Gastroesophageal sphincter (tissue), 4 donors: ENCODE data around the gene RENBP. TPM values are rescaled to one million over a fixed set of nuclear protein-coding genes. Genes with fewer than 3 reads are reported as not detected.

Source experiments
- ATAC-seq: fragments of 150-250 bp; one replicate; pipeline ENCODE4 v1.9.1; 2016; ENCODE audit warnings: mild to moderate bottlenecking, moderate library complexity
- H3K27ac ChIP-seq, 4 donors: fragments of 200-600 bp; sonication (generic) in 3 of 4; 1 replicate in 3 of 4; 2 replicates in 1 of 4; pipeline ENCODE4 v1.5.1; 2016 to 2019
- H3K27me3 ChIP-seq: fragments of 200-600 bp; sonication (generic); one replicate; pipeline ENCODE4 v1.5.1; 2019
- H3K36me3 ChIP-seq, 2 donors: fragments of 200-600 bp; sonication (generic); one replicate each; pipeline ENCODE4 v1.5.1; 2019; ENCODE audit warnings: control low read depth in 1 of 2
- H3K4me1 ChIP-seq, 3 donors: fragments of 200-600 bp; sonication (generic); 1 replicate in 2 of 3; 2 replicates in 1 of 3; pipeline ENCODE4 v1.5.1; 2016 to 2019; ENCODE audit warnings: control low read depth in 2 of 3
- H3K4me3 ChIP-seq, 2 donors: fragments of 200-600 bp; sonication (generic); one replicate each; pipeline ENCODE4 v1.5.1; 2019; ENCODE audit warnings: mild to moderate bottlenecking in 1 of 2, moderate library complexity in 1 of 2
- H3K9me3 ChIP-seq, 3 donors: fragments of 200-600 bp; sonication (generic); one replicate each; pipeline ENCODE4 v1.5.1; 2017 to 2019; ENCODE audit warnings: control low read depth in 2 of 3
- CTCF ChIP-seq, 4 experiments: fragments of 200-600 bp in 2 of 4; fragments of 450-650 bp in 2 of 4; sonication (generic) in 1 of 4; IDR thresholded peaks; one replicate each; pipeline ENCODE4 v1.5.1; 2017 to 2019; ENCODE audit warnings: antibody characterized with exemption in 4 of 4, mild to moderate bottlenecking in 2 of 4, moderate library complexity in 2 of 4
- EP300 ChIP-seq: sonication (generic); formaldehyde crosslinking; IDR thresholded peaks from one replicate; pipeline ENCODE4 v1.6.1; 2017; ENCODE audit warnings: antibody characterized with exemption, mild to moderate bottlenecking
- POLR2A ChIP-seq, 2 donors: fragments of 450-650 bp; IDR thresholded peaks; one replicate each; pipeline ENCODE4 v1.6.1; 2017; ENCODE audit warnings: antibody characterized with exemption in 2 of 2, mild to moderate bottlenecking in 2 of 2, moderate library complexity in 1 of 2
- POLR2AphosphoS5 ChIP-seq: sonication (generic); formaldehyde crosslinking; IDR thresholded peaks from one replicate; pipeline ENCODE4 v1.6.1; 2017; ENCODE audit warnings: antibody characterized with exemption
- WGBS, 2 donors: methylation state at CpG; one replicate each; pipeline ENCODE4 v1.1.5; 2018; ENCODE audit warnings: low coverage in 1 of 2; 5-methylcytosine and 5-hydroxymethylcytosine counted together
- total RNA-seq, 4 donors: library from RNA; depleted of rRNA; stranded (reverse); fragments of >200 nt; gene quantifications; one replicate each; pipeline ENCODE4 v1.1.0, GENCODE V29; 2016

Gene RENBP
- total RNA-seq, 4 donors from 2014 or later = 8.1 to 15.0 (median 12.5) TPM

DNA sequence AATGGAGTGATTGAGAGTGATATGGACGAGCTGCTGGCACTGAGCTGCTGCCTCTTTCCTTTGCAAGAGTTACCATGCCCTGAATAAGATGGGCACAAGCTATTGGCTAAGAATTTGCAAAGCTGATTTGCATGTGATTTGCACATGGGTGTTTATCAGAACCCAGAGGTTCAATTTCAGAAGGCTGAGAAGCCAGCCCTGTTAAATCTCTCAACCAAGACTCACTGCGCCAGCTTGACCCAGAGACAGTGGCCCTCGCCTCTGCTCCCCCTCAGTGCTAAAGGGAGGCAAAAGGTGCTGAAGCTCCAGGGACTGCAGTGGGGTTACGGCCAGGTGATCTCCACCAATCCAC is 19.1 kb downstream of the RENBP start:
- peaks cover 0 to 10% of the 10 kb centered on the region in 2 donors for H3K36me3 ChIP-seq
- WGBS, 2 donors = no CpG with 5 or more reads among the region's 4 CpGs
- H3K4me3 ChIP-seq = peak overlapping the region in 1 of 2 donors; percentile 62
- peaks cover 0 to 83% (median 21%) of the 10 kb centered on the region in 3 donors for H3K4me1 ChIP-seq
- TF ChIP-seq POLR2A (IDR thresholded peaks at IDR 0.05) (no peak), EP300 (no peak), CTCF (IDR thresholded peaks at IDR 0.05) (no peak), POLR2AphosphoS5 (no peak)
- no peak for ATAC-seq
- H3K27ac ChIP-seq = peak overlapping the region in 3 of 4 donors; percentile 88 to 92 (median 90)
- H3K9me3 ChIP-seq = no peaks in the 10 kb centered on the region
- no peaks in the 10 kb centered on the region for H3K27me3 ChIP-seq

DNA sequence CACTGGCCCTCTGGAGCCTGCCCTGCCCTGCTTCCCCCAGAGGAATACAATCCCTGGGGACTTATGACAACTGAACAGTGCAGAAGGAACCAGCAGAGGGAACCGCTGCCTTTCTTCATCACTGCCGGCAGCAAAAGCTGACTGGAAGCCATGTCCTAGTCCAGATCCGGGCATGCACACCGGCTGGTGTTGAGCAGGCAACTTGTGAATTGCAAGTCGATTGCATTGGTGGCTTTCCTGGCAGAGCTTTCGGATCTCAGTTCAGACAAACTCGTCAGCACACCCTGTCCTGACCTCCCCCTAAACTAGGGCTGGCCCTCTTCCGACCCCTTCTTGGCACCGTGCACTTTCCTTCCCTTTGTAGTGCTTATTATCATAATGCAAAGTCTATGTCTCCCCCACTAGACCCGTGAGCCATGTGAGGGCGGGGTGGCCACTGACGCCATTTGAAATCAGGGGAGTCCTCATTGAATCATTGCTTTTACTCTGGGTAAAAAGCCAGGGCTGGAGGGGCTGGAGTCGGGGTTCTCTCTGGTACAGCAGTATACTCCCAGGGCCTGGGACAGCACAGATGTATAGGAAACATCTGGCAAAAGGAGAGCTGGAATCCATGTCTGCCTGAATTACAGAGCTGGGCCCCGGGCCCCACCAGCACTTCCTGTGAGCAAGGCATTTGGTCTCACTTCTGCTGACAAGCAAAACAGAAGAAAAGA is 20.1 kb downstream of the RENBP start:
- Histone ChIP-seq H3K9me3 (no peaks in the 10 kb centered on the region), H3K4me3 (peak overlapping the region in 1 of 2 donors; percentile 62), H3K4me1 (peaks cover 0 to 75% (median 21%) of the 10 kb centered on the region in 3 donors), H3K27ac (peak overlapping the region in 3 of 4 donors; percentile 14 to 43 (median 32)), H3K36me3 (no peaks in the 10 kb centered on the region), H3K27me3 (no peaks in the 10 kb centered on the region)
- 0% methylated on average over 1 of the region's 14 CpGs; no CpG with 5 or more reads in 1 of the 2 donors for WGBS, 2 donors
- ATAC-seq = no peak
- TF ChIP-seq POLR2AphosphoS5 (peak; percentile 23), EP300 (no peak), POLR2A (IDR thresholded peaks at IDR 0.05) (no peak), CTCF (IDR thresholded peaks at IDR 0.05) (peak in 2 of 4 experiments; percentile 29 to 32)

DNA sequence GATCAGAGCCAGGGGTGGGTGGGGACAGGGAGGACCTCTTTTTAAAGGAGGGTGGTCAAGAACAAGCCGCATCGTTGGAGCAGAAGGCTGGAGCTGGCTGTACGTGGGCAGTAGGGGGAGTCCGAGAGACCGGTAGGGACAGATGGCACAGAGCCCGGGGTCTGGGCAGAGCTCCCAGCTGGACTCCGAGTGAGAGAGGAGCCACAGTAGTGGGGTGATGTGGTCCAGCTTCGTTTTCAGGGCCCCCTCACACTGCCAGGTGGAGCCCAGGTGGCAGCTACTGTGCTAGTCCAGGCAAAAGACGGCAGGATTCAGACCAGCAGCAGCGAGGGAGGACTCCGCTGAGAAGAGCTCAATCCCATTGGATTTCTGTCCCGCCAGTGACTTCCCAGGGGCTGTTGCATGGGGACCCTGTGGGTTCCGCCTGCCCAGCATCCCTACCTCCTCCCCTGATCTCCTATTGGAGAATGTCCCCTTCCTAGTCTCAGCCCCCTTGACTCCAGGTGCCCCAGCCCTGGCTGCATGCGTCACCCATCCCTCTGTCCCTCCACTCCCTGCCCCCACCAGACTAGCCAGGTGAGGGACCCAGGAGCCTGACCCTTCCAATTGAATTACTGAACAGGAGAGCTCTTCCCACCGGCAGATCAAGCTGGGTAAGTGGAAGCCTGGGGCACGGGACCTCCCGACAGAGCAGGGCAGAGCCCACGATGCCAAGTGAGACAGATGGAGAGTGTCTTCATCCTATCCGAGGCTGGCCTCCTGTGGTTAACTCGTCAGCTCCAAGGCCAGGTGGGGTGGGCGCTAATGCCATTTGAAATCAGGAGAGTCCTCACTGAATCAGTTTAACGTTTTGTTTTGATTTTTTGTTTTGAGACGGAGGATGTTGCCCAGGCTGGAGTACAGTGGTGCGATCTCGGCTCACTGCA is 21.2 kb downstream of the RENBP start:
- TF ChIP-seq EP300 (no peak), CTCF (IDR thresholded peaks at IDR 0.05) (peak in 3 of 4 experiments; percentile 28 to 62 (median 33))
- H3K4me1 ChIP-seq = peaks cover 0 to 66% (median 21%) of the 10 kb centered on the region in 3 donors
- H3K36me3 ChIP-seq = no peaks in the 10 kb centered on the region
- WGBS, 2 donors = 60 to 63% methylated on average over 1 to 5 of the region's 25 CpGs
- H3K27ac ChIP-seq = peak overlapping the region in 3 of 4 donors; percentile 14 to 57 (median 43)
- no peak overlapping the region for H3K4me3 ChIP-seq
- ATAC-seq = peak; percentile 66
- no peaks in the 10 kb centered on the region for H3K9me3 ChIP-seq
- H3K27me3 ChIP-seq = no peaks in the 10 kb centered on the region

DNA sequence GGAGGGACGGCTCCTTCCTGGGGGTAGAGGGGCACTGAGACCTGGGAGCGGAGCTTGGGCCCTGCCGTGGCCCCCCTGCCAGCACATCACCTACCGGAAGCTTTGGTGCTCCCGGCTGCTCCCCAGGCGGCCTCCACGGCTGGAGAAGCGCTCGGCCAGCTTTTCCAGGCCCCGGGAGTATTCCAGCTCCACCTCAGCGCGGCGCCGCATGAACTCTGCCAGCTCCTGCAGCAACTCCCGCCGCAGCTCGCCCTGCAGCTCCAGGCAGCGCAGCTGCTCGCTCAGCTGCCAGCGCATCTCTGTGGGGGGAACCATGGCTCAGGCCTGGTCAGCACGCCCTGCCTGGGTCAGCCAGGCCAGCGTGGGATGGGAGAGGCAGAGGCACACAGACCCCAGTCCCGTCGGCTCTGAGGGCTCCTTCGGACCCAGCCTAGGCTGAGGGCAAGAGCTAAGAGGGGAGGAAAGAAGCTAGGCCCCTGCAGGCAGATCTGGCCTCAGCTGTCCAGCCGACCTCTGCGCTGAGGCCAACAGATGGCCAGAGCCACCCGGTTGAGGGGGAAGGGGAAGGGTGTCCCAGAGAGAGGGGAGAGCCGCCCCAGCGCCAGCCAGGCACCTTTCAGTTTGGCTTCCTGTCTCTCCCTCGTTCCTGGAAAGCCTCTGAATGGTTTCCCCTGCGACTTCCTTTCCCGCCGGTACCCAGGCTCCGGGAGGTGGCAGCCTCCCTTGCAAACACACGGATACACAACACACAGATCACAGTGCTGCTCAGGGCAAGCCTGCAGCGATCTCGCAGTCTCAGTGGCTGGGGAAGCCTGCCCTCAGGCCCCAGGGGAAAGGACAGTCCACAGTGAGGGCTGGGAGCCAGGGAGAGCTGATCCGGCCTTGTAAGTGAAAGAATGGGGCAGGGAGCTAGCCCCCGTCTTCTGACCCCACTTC is 22.7 kb downstream of the RENBP start:
- WGBS, 2 donors = no CpG with 5 or more reads among the region's 40 CpGs
- H3K27me3 ChIP-seq = no peaks in the 10 kb centered on the region
- peak overlapping the region in 1 of 2 donors; percentile 14 for H3K4me3 ChIP-seq
- no peak for ATAC-seq
- no peaks in the 10 kb centered on the region for H3K9me3 ChIP-seq
- no peaks in the 10 kb centered on the region for H3K36me3 ChIP-seq
- H3K4me1 ChIP-seq = peaks cover 0 to 59% (median 13%) of the 10 kb centered on the region in 3 donors
- TF ChIP-seq EP300 = no peak
- no peak for TF ChIP-seq POLR2A (IDR thresholded peaks at IDR 0.05)
- no peak for TF ChIP-seq CTCF (IDR thresholded peaks at IDR 0.05)
- no peak for TF ChIP-seq POLR2AphosphoS5
- H3K27ac ChIP-seq = peak overlapping the region in 3 of 4 donors; percentile 14 to 47 (median 36)
